ENCODE results near the gene LATS1.
A peak's percentile ranks its signal among the peaks of the same experiment; 100 is the strongest.
"Not testable (repeated sequence)": the region's sequence is repeated elsewhere in the genome, so short reads cannot be mapped to it uniquely, and the experiment has no call there.

Gene LATS1

DNA sequence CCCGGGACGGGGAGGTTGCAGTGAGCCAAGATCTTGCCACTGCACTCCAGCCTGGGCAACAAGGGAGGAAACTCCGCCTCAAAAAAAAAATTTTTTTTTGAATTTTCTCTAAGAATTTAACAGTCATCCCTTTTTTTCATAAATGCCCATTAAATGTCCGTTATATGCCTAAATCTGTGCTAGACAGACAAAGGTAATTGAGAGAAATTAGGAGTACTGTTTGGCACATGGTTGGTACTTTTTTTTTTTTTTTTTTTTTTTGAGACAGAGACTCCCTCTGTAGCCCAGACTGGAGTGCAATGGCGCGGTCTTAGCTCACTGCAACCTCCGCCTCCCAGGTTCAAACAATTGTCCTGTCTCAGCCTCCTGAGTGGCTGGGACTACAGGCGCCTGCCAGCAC, 33.3 kb upstream of the LATS1 start:
- WGBS (ENCODE audit: insufficient coverage, insufficient read length) = no CpG with 5 or more reads among the region's 8 CpGs
- H3K36me3 ChIP-seq (ENCODE audit: control insufficient read depth, insufficient read depth, low read length) = no peaks in the 10 kb centered on the region
- no peak overlapping the region for H3K27ac ChIP-seq (ENCODE audit: low read length)
- no peaks in the 10 kb centered on the region for H3K27me3 ChIP-seq (ENCODE audit: control insufficient read depth, insufficient read depth, low read length)
- no peak overlapping the region for H3K4me3 ChIP-seq (ENCODE audit: low read length)
- H3K4me1 ChIP-seq (ENCODE audit: control insufficient read depth, insufficient read depth, low read length) = peaks cover 1% of the 10 kb centered on the region; the same call in 1 of the 2 replicates
- no peak for DNase-seq (ENCODE audit: low read depth, low spot score)
- H3K9me3 ChIP-seq (ENCODE audit: control insufficient read depth, insufficient read depth, low read length) = no peaks in the 10 kb centered on the region

DNA sequence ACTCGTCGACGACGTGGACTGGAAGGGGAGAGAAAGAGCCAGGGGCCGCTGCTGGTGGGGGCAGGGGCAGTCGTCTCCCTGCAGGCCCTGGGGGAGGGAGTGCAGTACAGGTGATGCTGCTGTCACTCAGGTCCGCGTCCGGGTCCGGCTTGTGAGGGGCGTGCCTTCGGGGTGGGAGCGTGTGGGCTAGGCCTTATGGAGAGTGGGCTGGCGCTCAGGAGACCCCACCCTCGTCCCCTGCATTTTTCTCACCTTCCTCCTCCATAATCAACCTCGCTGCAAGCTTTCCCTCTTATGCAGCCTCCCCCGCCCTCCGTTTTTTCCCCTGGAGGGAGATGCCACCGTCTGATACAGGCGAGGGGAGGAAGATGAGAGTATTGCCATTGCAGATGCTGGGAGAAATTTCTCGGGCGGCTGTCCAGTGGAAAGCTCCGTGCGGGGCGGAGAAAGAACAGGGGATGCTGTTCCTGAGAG, 32.3 kb upstream of the LATS1 start:
- WGBS (ENCODE audit: insufficient coverage, insufficient read length) = no CpG with 5 or more reads among the region's 25 CpGs
- Histone ChIP-seq H3K27me3 (ENCODE audit: control insufficient read depth, insufficient read depth, low read length) (no peaks in the 10 kb centered on the region), H3K4me1 (ENCODE audit: control insufficient read depth, insufficient read depth, low read length) (peaks cover 1% of the 10 kb centered on the region; the same call in 1 of the 2 replicates), H3K4me3 (ENCODE audit: low read length) (peak overlapping the region; percentile 95), H3K36me3 (ENCODE audit: control insufficient read depth, insufficient read depth, low read length) (no peaks in the 10 kb centered on the region), H3K27ac (ENCODE audit: low read length) (no peak overlapping the region), H3K9me3 (ENCODE audit: control insufficient read depth, insufficient read depth, low read length) (no peaks in the 10 kb centered on the region)
- DNase-seq (ENCODE audit: low read depth, low spot score) = peak; percentile 48

DNA sequence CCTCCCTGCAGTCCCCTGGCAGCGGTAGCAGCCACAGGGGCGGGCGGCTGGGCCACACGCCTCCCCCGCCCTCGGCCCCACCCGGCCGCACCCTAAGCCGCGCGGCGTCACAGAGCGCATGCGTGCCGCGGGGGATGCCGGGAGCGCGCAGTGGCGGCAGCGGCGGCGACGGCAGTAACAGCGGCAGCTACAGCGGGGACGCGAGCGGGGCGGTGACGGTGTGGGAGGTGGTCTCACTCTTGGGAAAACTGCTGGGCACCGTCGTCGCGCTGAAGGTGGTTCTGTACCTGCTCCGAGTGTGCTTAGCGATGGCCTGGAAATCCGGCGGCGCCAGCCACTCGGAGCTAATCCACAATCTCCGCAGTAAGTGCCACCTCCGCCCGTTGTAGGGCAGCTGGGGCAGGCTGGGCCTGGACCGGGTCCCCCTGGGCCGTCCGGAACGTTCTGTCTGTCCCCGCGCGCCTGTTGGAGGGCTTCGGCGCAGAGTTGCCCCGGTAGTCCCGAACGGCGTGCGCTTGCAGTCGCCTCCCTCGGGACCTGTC, 31.8 kb upstream of the LATS1 start, which contains the start of gene PCMT1:
PCMT1 (plus strand) TSS at position 148 of the 542 bp plus-strand sequence; CDS start at position 309, 161 bp downstream.
- Histone ChIP-seq H3K9me3 (ENCODE audit: control insufficient read depth, insufficient read depth, low read length) (no peaks in the 10 kb centered on the region), H3K27me3 (ENCODE audit: control insufficient read depth, insufficient read depth, low read length) (no peaks in the 10 kb centered on the region), H3K4me3 (ENCODE audit: low read length) (peak within 1 kb of the TSS; percentile 95), H3K27ac (ENCODE audit: low read length) (no peak within 1 kb of the TSS), H3K4me1 (ENCODE audit: control insufficient read depth, insufficient read depth, low read length) (peaks cover 1% of the 10 kb centered on the region; the same call in 1 of the 2 replicates), H3K36me3 (ENCODE audit: control insufficient read depth, insufficient read depth, low read length) (no peaks in the 10 kb centered on the region)
- peak; percentile 52 for DNase-seq (ENCODE audit: low read depth, low spot score)
- no CpG with 5 or more reads among the region's 60 CpGs for WGBS (ENCODE audit: insufficient coverage, insufficient read length)

DNA sequence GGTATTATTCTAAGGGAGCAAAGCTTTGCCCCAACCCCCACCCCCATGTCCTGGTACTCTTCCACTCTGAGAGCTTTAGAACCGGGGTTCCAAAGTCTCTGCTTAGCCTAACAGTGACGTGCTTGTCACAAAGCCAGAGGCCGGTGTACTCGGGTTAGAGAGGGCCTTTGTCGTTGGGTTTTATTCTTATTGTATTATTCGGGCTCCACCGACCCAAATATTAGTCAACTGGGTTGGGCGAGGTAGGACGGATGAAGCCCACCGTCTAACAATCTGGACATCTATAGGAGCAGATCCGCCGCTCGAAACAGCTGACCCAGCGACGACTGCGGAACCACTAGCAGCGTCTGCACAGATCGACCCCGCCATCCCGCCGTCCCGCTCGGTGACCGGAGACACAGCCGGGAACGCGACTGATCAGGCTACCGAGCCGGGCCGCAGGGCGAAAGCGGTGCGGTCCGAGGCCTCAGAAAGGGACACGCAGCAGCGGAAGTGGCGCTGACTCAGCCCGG, 31.2 kb upstream of the LATS1 start:
- H3K9me3 ChIP-seq (ENCODE audit: control insufficient read depth, insufficient read depth, low read length); DNase-seq (ENCODE audit: low read depth, low spot score); H3K36me3 ChIP-seq (ENCODE audit: control insufficient read depth, insufficient read depth, low read length); H3K4me1 ChIP-seq (ENCODE audit: control insufficient read depth, insufficient read depth, low read length); H3K27me3 ChIP-seq (ENCODE audit: control insufficient read depth, insufficient read depth, low read length); H3K27ac ChIP-seq (ENCODE audit: low read length): not testable (repeated sequence)
- peak overlapping the region; percentile 95; the same call in 1 of the 2 replicates for H3K4me3 ChIP-seq (ENCODE audit: low read length)
- no CpG with 5 or more reads among the region's 38 CpGs for WGBS (ENCODE audit: insufficient coverage, insufficient read length)

DNA sequence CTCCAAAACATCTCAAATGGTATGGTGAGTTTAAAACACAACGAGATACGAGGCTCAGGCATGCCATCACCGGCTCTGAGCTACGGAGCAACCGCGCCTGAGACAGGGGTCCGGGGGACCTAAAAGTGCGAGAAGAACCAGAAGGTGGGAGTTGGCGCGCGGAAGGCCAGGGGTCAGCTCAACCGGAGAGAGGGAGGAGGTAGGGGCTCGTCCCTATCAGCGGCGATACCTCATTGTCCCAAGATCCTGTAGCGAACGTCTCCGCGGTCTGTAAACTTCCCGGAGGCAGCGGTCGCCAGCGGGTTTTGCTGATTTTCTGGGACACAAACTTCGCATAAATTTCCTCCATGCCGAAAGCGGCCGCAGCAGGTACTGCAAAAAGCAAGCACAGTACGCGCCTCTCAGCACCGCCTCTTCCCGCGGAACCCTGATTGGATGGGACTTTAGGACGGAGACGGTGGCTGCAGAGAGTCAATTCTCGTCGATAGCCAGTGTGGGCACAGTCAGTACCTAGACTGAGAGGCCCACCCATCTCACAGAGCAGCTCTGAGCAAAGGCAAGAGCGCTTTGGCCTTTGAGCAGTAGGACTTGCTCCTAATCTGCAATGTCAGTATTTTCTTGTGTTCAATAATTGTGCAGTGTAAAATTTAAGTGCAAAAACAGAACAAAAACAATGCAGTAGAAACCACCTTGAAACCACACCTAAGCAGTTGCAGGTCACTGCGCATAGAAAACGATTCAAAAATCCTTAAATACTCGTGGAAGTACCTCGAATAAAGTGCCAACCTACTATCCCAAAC, 28.4 kb upstream of the LATS1 start, which contains the start of gene NUP43:
NUP43 (minus strand) TSS at position 383 of the 800 bp plus-strand sequence; CDS start at position 349, 34 bp downstream.
- no peaks in the 10 kb centered on the region for H3K27me3 ChIP-seq (ENCODE audit: control insufficient read depth, insufficient read depth, low read length)
- H3K9me3 ChIP-seq (ENCODE audit: control insufficient read depth, insufficient read depth, low read length) = no peaks in the 10 kb centered on the region
- WGBS (ENCODE audit: insufficient coverage, insufficient read length) = no CpG with 5 or more reads among the region's 41 CpGs
- H3K4me1 ChIP-seq (ENCODE audit: control insufficient read depth, insufficient read depth, low read length) = peaks cover 1% of the 10 kb centered on the region; the same call in 1 of the 2 replicates
- H3K4me3 ChIP-seq (ENCODE audit: low read length) = peak within 1 kb of the TSS; percentile 87
- peaks cover 9% of the 10 kb centered on the region; the same call in 1 of the 2 replicates for H3K36me3 ChIP-seq (ENCODE audit: control insufficient read depth, insufficient read depth, low read length)
- DNase-seq (ENCODE audit: low read depth, low spot score) = peak; percentile 98
- no peak within 1 kb of the TSS for H3K27ac ChIP-seq (ENCODE audit: low read length)

DNA sequence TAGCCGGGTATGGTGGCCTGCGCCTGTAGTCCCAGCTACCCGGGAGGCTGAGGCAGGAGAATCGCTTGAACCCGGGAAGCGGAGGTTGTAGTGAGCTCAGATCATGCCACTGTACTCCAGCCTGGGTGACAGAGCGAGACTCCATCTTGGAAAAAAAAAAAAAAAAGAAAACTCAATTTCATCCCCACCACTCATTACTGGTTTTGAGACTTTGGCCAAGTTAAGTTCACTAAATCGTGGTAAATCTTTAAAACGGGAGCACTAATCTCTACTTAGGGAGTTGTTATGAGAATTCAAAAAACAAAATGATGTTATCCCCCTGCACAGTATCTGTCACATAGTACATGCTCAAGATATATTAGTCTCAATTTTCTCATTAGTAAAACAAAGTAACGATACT, 27.4 kb upstream of the LATS1 start:
- not testable (repeated sequence) for H3K27me3 ChIP-seq (ENCODE audit: control insufficient read depth, insufficient read depth, low read length); H3K9me3 ChIP-seq (ENCODE audit: control insufficient read depth, insufficient read depth, low read length); H3K27ac ChIP-seq (ENCODE audit: low read length); H3K4me1 ChIP-seq (ENCODE audit: control insufficient read depth, insufficient read depth, low read length); DNase-seq (ENCODE audit: low read depth, low spot score); H3K4me3 ChIP-seq (ENCODE audit: low read length)
- peaks cover 11% of the 10 kb centered on the region; the same call in 1 of the 2 replicates for H3K36me3 ChIP-seq (ENCODE audit: control insufficient read depth, insufficient read depth, low read length)
- WGBS (ENCODE audit: insufficient coverage, insufficient read length) = no CpG with 5 or more reads among the region's 10 CpGs

DNA sequence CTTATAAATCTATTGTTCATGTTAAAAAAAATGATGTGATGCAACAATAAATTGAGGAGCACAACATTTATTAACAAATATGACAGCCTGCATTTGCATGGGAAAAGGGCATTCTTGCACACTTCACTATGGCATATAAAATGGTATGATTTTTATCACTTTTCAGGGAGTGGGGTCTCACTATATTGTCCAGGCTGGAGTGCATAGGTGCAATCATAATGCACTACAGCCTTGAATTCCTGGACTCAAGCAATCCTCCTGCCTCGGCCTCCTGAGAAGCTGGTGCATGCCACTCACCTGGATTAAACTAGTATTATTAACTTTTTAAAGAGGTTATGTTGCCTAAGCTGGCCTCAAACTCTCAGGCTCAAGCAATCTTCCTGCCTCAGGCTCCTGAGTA, 17.0 kb upstream of the LATS1 start:
- no peak overlapping the region for H3K4me3 ChIP-seq (ENCODE audit: low read length)
- no peaks in the 10 kb centered on the region for H3K9me3 ChIP-seq (ENCODE audit: control insufficient read depth, insufficient read depth, low read length)
- H3K27me3 ChIP-seq (ENCODE audit: control insufficient read depth, insufficient read depth, low read length) = no peaks in the 10 kb centered on the region
- WGBS (ENCODE audit: insufficient coverage, insufficient read length) = no CpG with 5 or more reads among the region's 1 CpG
- no peaks in the 10 kb centered on the region for H3K4me1 ChIP-seq (ENCODE audit: control insufficient read depth, insufficient read depth, low read length)
- DNase-seq (ENCODE audit: low read depth, low spot score) = no peak
- H3K27ac ChIP-seq (ENCODE audit: low read length) = no peak overlapping the region
- peaks cover 20% of the 10 kb centered on the region; the same call in 1 of the 2 replicates for H3K36me3 ChIP-seq (ENCODE audit: control insufficient read depth, insufficient read depth, low read length)

DNA sequence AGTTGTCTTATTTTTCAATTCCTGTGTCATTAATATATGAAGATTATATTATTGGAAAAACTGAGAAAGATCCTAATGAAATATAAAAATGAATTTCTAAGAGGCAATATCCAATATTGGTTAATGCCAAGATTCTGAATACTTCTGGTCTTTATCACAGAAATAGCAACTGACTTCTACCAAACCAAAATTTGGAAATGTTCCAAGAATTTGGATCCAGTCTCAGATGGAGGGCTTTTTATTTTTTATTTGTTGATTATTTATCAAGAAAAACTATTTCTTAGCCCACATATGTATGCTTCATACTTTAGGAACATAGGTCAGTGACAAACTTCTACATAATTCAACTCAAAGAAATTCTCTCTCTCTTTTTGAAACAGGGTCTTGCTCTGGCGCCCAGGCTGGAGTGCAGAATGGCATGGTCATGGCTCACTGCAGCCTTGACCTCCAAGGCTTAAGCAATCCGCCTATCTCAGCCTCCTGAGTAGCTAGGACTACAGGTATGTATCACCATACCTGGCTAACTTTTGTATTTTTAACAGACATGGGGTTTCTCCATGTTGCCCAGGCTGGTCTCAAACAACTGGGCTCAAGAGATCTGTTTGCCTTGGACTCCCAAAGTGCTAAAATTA, 15.3 kb upstream of the LATS1 start:
- no peak for DNase-seq (ENCODE audit: low read depth, low spot score)
- H3K4me1 ChIP-seq (ENCODE audit: control insufficient read depth, insufficient read depth, low read length) = no peaks in the 10 kb centered on the region
- H3K27ac ChIP-seq (ENCODE audit: low read length) = no peak overlapping the region
- H3K27me3 ChIP-seq (ENCODE audit: control insufficient read depth, insufficient read depth, low read length) = no peaks in the 10 kb centered on the region
- no peaks in the 10 kb centered on the region for H3K9me3 ChIP-seq (ENCODE audit: control insufficient read depth, insufficient read depth, low read length)
- no peak overlapping the region for H3K4me3 ChIP-seq (ENCODE audit: low read length)
- H3K36me3 ChIP-seq (ENCODE audit: control insufficient read depth, insufficient read depth, low read length) = peaks cover 25% of the 10 kb centered on the region
- WGBS (ENCODE audit: insufficient coverage, insufficient read length) = no CpG with 5 or more reads among the region's 2 CpGs

DNA sequence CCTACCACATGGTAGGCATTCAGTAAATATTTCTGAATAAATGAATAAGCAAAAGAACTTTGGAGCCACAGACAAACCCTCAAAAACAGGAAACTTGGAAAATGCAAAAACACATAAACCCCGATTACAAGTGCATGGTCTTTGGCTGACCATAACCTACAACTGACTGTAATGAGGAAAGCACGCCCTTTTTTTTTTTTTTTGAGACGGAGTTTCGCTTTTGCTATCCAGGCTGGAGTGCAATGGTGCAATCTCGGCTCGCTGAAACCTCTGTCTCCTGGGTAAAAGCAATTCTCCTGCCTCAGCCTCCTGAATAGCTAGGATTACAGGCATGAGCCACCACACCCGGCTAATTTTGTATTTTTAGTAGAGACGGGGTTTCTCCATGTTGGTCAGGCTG, 11.9 kb upstream of the LATS1 start:
- no peak for DNase-seq (ENCODE audit: low read depth, low spot score)
- Histone ChIP-seq H3K9me3 (ENCODE audit: control insufficient read depth, insufficient read depth, low read length) (no peaks in the 10 kb centered on the region), H3K4me3 (ENCODE audit: low read length) (no peak overlapping the region), H3K4me1 (ENCODE audit: control insufficient read depth, insufficient read depth, low read length) (no peaks in the 10 kb centered on the region), H3K27me3 (ENCODE audit: control insufficient read depth, insufficient read depth, low read length) (no peaks in the 10 kb centered on the region), H3K36me3 (ENCODE audit: control insufficient read depth, insufficient read depth, low read length) (peaks cover 17% of the 10 kb centered on the region), H3K27ac (ENCODE audit: low read length) (no peak overlapping the region)
- no CpG with 5 or more reads among the region's 8 CpGs for WGBS (ENCODE audit: insufficient coverage, insufficient read length)

Measured in iPS DF 6.9 (cell line).